ENCODE results near the gene AFM. TPM values are rescaled to one million over a fixed set of nuclear protein-coding genes. Genes with fewer than 3 reads are reported as not detected.

AFM gene
- total and polyA plus RNA-seq, 2 of the 13 experiments (the other 11 are each of a cell fraction or from before 2014, with no cell fraction given): 0.13 to 1.8 TPM

DNA sequence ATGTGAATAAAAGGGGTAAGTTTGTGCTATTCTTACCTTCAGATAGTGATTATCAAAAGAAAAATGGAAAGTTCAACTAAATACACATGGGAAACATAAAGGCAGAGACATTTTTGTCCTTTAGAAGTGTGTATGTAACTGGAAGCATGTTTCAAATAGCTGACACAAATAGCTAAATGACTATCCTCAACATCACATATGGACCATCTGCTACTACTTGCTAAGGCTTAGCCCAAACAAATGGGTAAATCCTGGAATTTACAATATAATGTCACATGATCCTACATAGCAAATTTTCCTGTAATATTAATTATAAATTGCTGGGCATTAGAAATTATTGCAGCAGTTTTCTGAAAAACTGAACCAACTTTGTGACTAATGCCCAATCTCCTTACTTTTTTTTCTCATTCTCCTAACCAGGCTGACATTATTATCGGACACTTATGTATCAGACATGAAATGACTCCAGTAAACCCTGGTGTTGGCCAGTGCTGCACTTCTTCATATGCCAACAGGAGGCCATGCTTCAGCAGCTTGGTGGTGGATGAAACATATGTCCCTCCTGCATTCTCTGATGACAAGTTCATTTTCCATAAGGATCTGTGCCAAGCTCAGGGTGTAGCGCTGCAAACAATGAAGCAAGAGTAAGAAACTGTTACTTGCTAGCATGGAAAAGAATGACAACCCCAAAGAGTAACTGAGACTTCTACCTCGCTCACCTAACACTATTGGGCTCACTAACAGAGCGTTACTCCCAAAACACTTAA lies 29.4 kb upstream of the AFM start (continued):
- TF ChIP-seq CSRNP2 (CRISPR knock-in tag; conservative IDR thresholded peaks at IDR 0.05; ENCODE audit: low read depth): no peak
- TF ChIP-seq ZNF251 (CRISPR knock-in tag; IDR thresholded peaks at IDR 0.05): no peak
- TF ChIP-seq ZC3H4 (CRISPR knock-in tag; IDR thresholded peaks at IDR 0.05; ENCODE audit: borderline replicate concordance): peak; percentile 36; the same call in 1 of the 2 replicates
- peak; percentile 65 to 67 for TF ChIP-seq POLR2A (IDR thresholded peaks at IDR 0.05; ENCODE audit: insufficient read depth in 1 of 2, low read depth in 2 of 2, low read length in 2 of 2)
- TF ChIP-seq NFATC3 (CRISPR knock-in tag; IDR thresholded peaks at IDR 0.05): no peak
- no peak for TF ChIP-seq ZNF180 (CRISPR knock-in tag; IDR thresholded peaks at IDR 0.05; ENCODE audit: borderline replicate concordance, low read depth)
- 0 out of 2 replicates have a peak, but pooled peaks have one; percentile 46 for TF ChIP-seq PRMT3 (CRISPR knock-in tag; IDR thresholded peaks at IDR 0.05; ENCODE audit: borderline replicate concordance, low read depth)
- no peak for TF ChIP-seq MAFK (conservative IDR thresholded peaks at IDR 0.05 in 1 of 2, IDR thresholded peaks at IDR 0.05 in 1 of 2; ENCODE audit: low read length in 2 of 2)
- TF ChIP-seq, protein P1, sequence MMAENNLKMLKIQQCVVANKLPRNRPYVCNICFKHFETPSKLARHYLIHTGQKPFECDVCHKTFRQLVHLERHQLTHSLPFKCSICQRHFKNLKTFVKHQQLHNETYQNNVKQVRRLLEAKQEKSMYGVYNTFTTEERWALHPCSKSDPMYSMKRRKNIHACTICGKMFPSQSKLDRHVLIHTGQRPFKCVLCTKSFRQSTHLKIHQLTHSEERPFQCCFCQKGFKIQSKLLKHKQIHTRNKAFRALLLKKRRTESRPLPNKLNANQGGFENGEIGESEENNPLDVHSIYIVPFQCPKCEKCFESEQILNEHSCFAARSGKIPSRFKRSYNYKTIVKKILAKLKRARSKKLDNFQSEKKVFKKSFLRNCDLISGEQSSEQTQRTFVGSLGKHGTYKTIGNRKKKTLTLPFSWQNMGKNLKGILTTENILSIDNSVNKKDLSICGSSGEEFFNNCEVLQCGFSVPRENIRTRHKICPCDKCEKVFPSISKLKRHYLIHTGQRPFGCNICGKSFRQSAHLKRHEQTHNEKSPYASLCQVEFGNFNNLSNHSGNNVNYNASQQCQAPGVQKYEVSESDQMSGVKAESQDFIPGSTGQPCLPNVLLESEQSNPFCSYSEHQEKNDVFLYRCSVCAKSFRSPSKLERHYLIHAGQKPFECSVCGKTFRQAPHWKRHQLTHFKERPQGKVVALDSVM (CRISPR knock-in tag; IDR thresholded peaks at IDR 0.05): no peak
- 0 out of 2 replicates have a peak, but pooled peaks have one; percentile 48 for TF ChIP-seq ZNF160 (CRISPR knock-in tag; IDR thresholded peaks at IDR 0.05)
- TF ChIP-seq ZNF556 (CRISPR knock-in tag; IDR thresholded peaks at IDR 0.05; ENCODE audit: borderline replicate concordance): 0 out of 2 replicates have a peak, but pooled peaks have one; percentile 16
- TF ChIP-seq ZC3H13 (CRISPR knock-in tag; IDR thresholded peaks at IDR 0.05): 0 out of 2 replicates have a peak, but pooled peaks have one; percentile 24
- TF ChIP-seq, protein P2, sequence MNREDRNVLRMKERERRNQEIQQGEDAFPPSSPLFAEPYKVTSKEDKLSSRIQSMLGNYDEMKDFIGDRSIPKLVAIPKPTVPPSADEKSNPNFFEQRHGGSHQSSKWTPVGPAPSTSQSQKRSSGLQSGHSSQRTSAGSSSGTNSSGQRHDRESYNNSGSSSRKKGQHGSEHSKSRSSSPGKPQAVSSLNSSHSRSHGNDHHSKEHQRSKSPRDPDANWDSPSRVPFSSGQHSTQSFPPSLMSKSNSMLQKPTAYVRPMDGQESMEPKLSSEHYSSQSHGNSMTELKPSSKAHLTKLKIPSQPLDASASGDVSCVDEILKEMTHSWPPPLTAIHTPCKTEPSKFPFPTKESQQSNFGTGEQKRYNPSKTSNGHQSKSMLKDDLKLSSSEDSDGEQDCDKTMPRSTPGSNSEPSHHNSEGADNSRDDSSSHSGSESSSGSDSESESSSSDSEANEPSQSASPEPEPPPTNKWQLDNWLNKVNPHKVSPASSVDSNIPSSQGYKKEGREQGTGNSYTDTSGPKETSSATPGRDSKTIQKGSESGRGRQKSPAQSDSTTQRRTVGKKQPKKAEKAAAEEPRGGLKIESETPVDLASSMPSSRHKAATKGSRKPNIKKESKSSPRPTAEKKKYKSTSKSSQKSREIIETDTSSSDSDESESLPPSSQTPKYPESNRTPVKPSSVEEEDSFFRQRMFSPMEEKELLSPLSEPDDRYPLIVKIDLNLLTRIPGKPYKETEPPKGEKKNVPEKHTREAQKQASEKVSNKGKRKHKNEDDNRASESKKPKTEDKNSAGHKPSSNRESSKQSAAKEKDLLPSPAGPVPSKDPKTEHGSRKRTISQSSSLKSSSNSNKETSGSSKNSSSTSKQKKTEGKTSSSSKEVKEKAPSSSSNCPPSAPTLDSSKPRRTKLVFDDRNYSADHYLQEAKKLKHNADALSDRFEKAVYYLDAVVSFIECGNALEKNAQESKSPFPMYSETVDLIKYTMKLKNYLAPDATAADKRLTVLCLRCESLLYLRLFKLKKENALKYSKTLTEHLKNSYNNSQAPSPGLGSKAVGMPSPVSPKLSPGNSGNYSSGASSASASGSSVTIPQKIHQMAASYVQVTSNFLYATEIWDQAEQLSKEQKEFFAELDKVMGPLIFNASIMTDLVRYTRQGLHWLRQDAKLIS (CRISPR knock-in tag; IDR thresholded peaks at IDR 0.05): peak; percentile 38
- no peak for TF ChIP-seq MED8 (CRISPR knock-in tag; IDR thresholded peaks at IDR 0.05; ENCODE audit: insufficient replicate concordance)
- peak; percentile 91 for TF ChIP-seq MBD4 (IDR thresholded peaks at IDR 0.05; ENCODE audit: borderline replicate concordance, low read length)
- peak; percentile 44; the same call in 1 of the 2 replicates for TF ChIP-seq PAF1 (CRISPR knock-in tag; IDR thresholded peaks at IDR 0.05)
- no peak for TF ChIP-seq ZBTB38 (CRISPR knock-in tag; IDR thresholded peaks at IDR 0.05)
- TF ChIP-seq ZNF510 (CRISPR knock-in tag; IDR thresholded peaks at IDR 0.05; ENCODE audit: low read depth): peak; percentile 20; the same call in 1 of the 2 replicates
